ENCODE data around the gene CDYL2.

GRCh38 chr16:80576343-80576912 lies 228.0 kb downstream of the CDYL2 start:
- TF ChIP-seq POLR2AphosphoS5 (IDR thresholded peaks at IDR 0.05) (no peak), CTCF (IDR thresholded peaks at IDR 0.05) (no peak)

All from stomach (tissue), 4 donors.